H1 (cell line): Measurements from ENCODE around the gene PSMB11. TPM values are rescaled to one million over a fixed set of nuclear protein-coding genes. Genes with fewer than 3 reads are reported as not detected.

Experiments used
- CTCF ChIA-PET: fragments of 300-600 bp; sonication (Branson Sonifier 250); formaldehyde crosslinking; loops from one replicate; lab custom pipeline; 2021; ENCODE audit not compliant: partially characterized antibody; lab: Charles Lee
- POLR2A ChIA-PET: fragments of 300-600 bp; sonication (Branson Sonifier 250); formaldehyde crosslinking; loops from one replicate; lab custom pipeline; 2021; ENCODE audit warnings: inconsistent platforms; ENCODE audit not compliant: partially characterized antibody; lab: Charles Lee
- DNase-seq, 2 experiments: peaks; one replicate each; pipeline versions ENCODE4 v3.0.0 to v3.0.0-alpha.2; 2010 to 2022; ENCODE audit warnings: low spot score in 2 of 2, low read depth in 1 of 2, mixed read lengths in 1 of 2
- FAIRE-seq: peaks from 2 replicates; lab custom pipeline; 2011; peaks lifted over from hg19 to GRCh38; lab: Jason Lieb, UNC
- H2AFZ ChIP-seq: 2 replicates; pipeline ENCODE4 v1.8.1; 2012; ENCODE audit warnings: low read length, inconsistent platforms
- H2AK5ac ChIP-seq: 2 replicates; pipeline ENCODE4 v1.6.1; 2013; ENCODE audit warnings: low read depth, low read length
- H2BK120ac ChIP-seq: replicated peaks from 2 replicates; pipeline ENCODE3; 2013; ENCODE audit warnings: low read depth, low read length, inconsistent platforms
- H2BK12ac ChIP-seq: 2 replicates; pipeline ENCODE4 v1.6.1; 2013; ENCODE audit warnings: low read depth, low read length
- H2BK15ac ChIP-seq: 2 replicates; pipeline ENCODE4 v1.6.1; 2013; ENCODE audit warnings: low read length
- H2BK20ac ChIP-seq: 2 replicates; pipeline ENCODE4 v1.6.1; 2013; ENCODE audit warnings: low read length
- H2BK5ac ChIP-seq: 2 replicates; pipeline ENCODE4 v1.6.1; 2013; ENCODE audit warnings: low read depth, low read length
- H3K14ac ChIP-seq: 2 replicates; pipeline ENCODE4 v1.6.1; 2013; ENCODE audit warnings: inconsistent platforms; ENCODE audit not compliant: insufficient read length
- H3K18ac ChIP-seq: 2 replicates; pipeline ENCODE4 v1.6.1; 2013; ENCODE audit warnings: low read length; ENCODE audit errors: extremely low read depth
- H3K23ac ChIP-seq: 2 replicates; pipeline ENCODE4 v1.6.1; 2013; ENCODE audit warnings: inconsistent platforms; ENCODE audit not compliant: insufficient read length
- H3K23me2 ChIP-seq: 2 replicates; pipeline ENCODE4 v1.6.1; 2013; ENCODE audit warnings: low read depth, low read length
- H3K27ac ChIP-seq: 2 replicates; pipeline ENCODE4 v1.6.1; 2011; ENCODE audit warnings: low read depth, low read length, inconsistent platforms
- H3K27me3 ChIP-seq, 4 experiments: replicated peaks in 1 of 4; 1 replicate in 1 of 4; 2 replicates in 3 of 4; pipeline versions ENCODE4 v1.6.1 to v1.8.1; 2011 to 2013; ENCODE audit warnings: low read length in 3 of 4, mild to moderate bottlenecking in 3 of 4, inconsistent platforms in 2 of 4, mixed read lengths in 2 of 4, moderate library complexity in 1 of 4; ENCODE audit not compliant: control insufficient read depth in 3 of 4, insufficient read depth in 3 of 4; ENCODE audit errors: extremely low read depth in 1 of 4
- H3K36me3 ChIP-seq, 4 experiments: 2 replicates each; pipeline versions ENCODE4 v1.6.1 to v1.8.1; 2011 to 2013; ENCODE audit warnings: mild to moderate bottlenecking in 4 of 4, low read length in 3 of 4, moderate library complexity in 2 of 4, control low read depth in 1 of 4, inconsistent platforms in 1 of 4; ENCODE audit not compliant: insufficient read depth in 4 of 4, control insufficient read depth in 2 of 4
- H3K4ac ChIP-seq: replicated peaks from 2 replicates; pipeline ENCODE3; 2013; ENCODE audit warnings: low read length, low read depth, mixed read lengths, inconsistent platforms; ENCODE audit not compliant: insufficient read length
- H3K4me1 ChIP-seq, 4 experiments: replicated peaks in 1 of 4; 1 replicate in 1 of 4; 2 replicates in 3 of 4; pipeline versions ENCODE4 v1.6.1 to v1.8.1; 2011 to 2013; ENCODE audit warnings: low read length in 3 of 4, inconsistent platforms in 2 of 4, mixed read lengths in 1 of 4; ENCODE audit not compliant: insufficient read depth in 4 of 4, control insufficient read depth in 3 of 4
- H3K4me2 ChIP-seq, 2 experiments: 2 replicates each; pipeline versions ENCODE4 v1.6.1 to v1.8.1; 2011 to 2013; ENCODE audit warnings: low read depth in 2 of 2, low read length in 2 of 2, control low read depth in 1 of 2, inconsistent platforms in 1 of 2, mild to moderate bottlenecking in 1 of 2; ENCODE audit not compliant: insufficient read depth in 1 of 2
- H3K4me3 ChIP-seq, 4 experiments: fragments of 200-600, 300-600 bp in 1 of 4; sonication (generic), shearing (Covaris generic), sonication (Bioruptor Twin) in 1 of 4; 2 replicates each; pipeline versions ENCODE4 v1.5.1 to v1.8.1; 2011 to 2016; ENCODE audit warnings: low read length in 4 of 4, low read depth in 3 of 4, control low read depth in 2 of 4, inconsistent platforms in 2 of 4, mild to moderate bottlenecking in 2 of 4, mixed read lengths in 1 of 4, moderate library complexity in 1 of 4; ENCODE audit not compliant: insufficient read depth in 2 of 4; ENCODE audit errors: extremely low read depth in 1 of 4
- H3K56ac ChIP-seq: replicated peaks from 2 replicates; pipeline ENCODE3; 2013; ENCODE audit warnings: low read depth, mild to moderate bottlenecking, mixed read lengths, low read length, inconsistent platforms; ENCODE audit not compliant: insufficient read length
- H3K79me1 ChIP-seq: 2 replicates; pipeline ENCODE4 v1.6.1; 2013; ENCODE audit warnings: low read depth, low read length, control low read depth
- H3K79me2 ChIP-seq, 2 experiments: 2 replicates each; pipeline versions ENCODE4 v1.6.1 to v1.8.1; 2012 to 2013; ENCODE audit warnings: low read length in 2 of 2, mild to moderate bottlenecking in 2 of 2, inconsistent platforms in 1 of 2; ENCODE audit not compliant: insufficient read depth in 2 of 2, control insufficient read depth in 1 of 2
- H3K9ac ChIP-seq, 4 experiments: replicated peaks in 1 of 4; 1 replicate in 1 of 4; 2 replicates in 3 of 4; pipeline versions ENCODE4 v1.6.1 to v1.8.1; 2011 to 2013; ENCODE audit warnings: low read depth in 3 of 4, low read length in 3 of 4, control low read depth in 2 of 4, mild to moderate bottlenecking in 2 of 4, moderate library complexity in 2 of 4, inconsistent platforms in 1 of 4; ENCODE audit errors: extremely low read depth in 1 of 4
- H3K9me3 ChIP-seq, 2 experiments: 2 replicates each; pipeline versions ENCODE4 v1.6.1 to v1.8.1; 2012 to 2013; ENCODE audit warnings: mild to moderate bottlenecking in 2 of 2, moderate library complexity in 2 of 2, control low read depth in 1 of 2, inconsistent platforms in 1 of 2, low read depth in 1 of 2, low read length in 1 of 2, mixed read lengths in 1 of 2; ENCODE audit not compliant: insufficient read depth in 2 of 2
- H4K20me1 ChIP-seq, 2 experiments: replicated peaks in 1 of 2; 2 replicates each; pipeline versions ENCODE3 to v1.8.1; 2011 to 2013; ENCODE audit warnings: inconsistent platforms in 2 of 2, low read length in 2 of 2, mild to moderate bottlenecking in 1 of 2; ENCODE audit not compliant: insufficient read depth in 2 of 2, control insufficient read depth in 1 of 2
- H4K5ac ChIP-seq: 2 replicates; pipeline ENCODE4 v1.6.1; 2013; ENCODE audit warnings: low read length, low read depth, mixed read lengths, inconsistent platforms; ENCODE audit not compliant: insufficient read length
- H4K8ac ChIP-seq: 2 replicates; pipeline ENCODE4 v1.8.0; 2013; ENCODE audit warnings: mild to moderate bottlenecking, moderate library complexity, low read length, inconsistent platforms; ENCODE audit not compliant: insufficient read depth; ENCODE audit errors: extremely low read depth
- H4K91ac ChIP-seq: replicated peaks from 2 replicates; pipeline ENCODE3; 2013; ENCODE audit warnings: low read length, mixed read lengths, inconsistent platforms; ENCODE audit not compliant: insufficient read length
- ATF2 ChIP-seq: IDR thresholded peaks from 2 replicates; pipeline ENCODE4 v1.6.1; 2012; ENCODE audit warnings: low read length, inconsistent platforms
- ATF3 ChIP-seq: IDR thresholded peaks from 2 replicates; pipeline ENCODE4 v1.6.1; 2011; ENCODE audit warnings: low read depth, mild to moderate bottlenecking, low read length; ENCODE audit not compliant: insufficient read depth
- BRCA1 ChIP-seq: IDR thresholded peaks from 2 replicates; pipeline ENCODE4 v1.6.1; 2012; ENCODE audit warnings: low read depth, low read length, improper control_type of control experiment
- KDM1A ChIP-seq: fragments of 200-600, 300-600 bp; sonication (generic); IDR thresholded peaks from 2 replicates; pipeline ENCODE4 v1.7.1; 2016; ENCODE audit warnings: mild to moderate bottlenecking, low read length, borderline replicate concordance
- NRF1 ChIP-seq: IDR thresholded peaks from 2 replicates; pipeline ENCODE4 v1.6.1; 2011; ENCODE audit warnings: mild to moderate bottlenecking, low read depth, low read length, improper control_type of control experiment
- RBBP5 ChIP-seq: IDR thresholded peaks from 2 replicates; pipeline ENCODE4 v1.7.1; 2012; ENCODE audit warnings: low read depth, mild to moderate bottlenecking, inconsistent platforms, low read length, moderate library complexity, borderline replicate concordance
- TAF7 ChIP-seq: optimal IDR thresholded peaks from 2 replicates; pipeline ENCODE3; 2011; ENCODE audit warnings: low read depth, mild to moderate bottlenecking, inconsistent platforms, low read length, moderate library complexity, borderline replicate concordance
- TCF12 ChIP-seq: IDR thresholded peaks from 2 replicates; pipeline ENCODE4 v1.6.1; 2011; ENCODE audit warnings: low read depth, mild to moderate bottlenecking, low read length
- YY1 ChIP-seq: IDR thresholded peaks from 2 replicates; pipeline ENCODE4 v1.6.1; 2011; ENCODE audit warnings: low read depth, mild to moderate bottlenecking, low read length
- WGBS, 2 experiments: shearing (Covaris generic) in 1 of 2; methylation state at CpG; one replicate each; pipeline versions ENCODE4 v1.1.6 to v1.1.7; 2013 to 2015; ENCODE audit warnings: low lambda C conversion rate in 2 of 2, mixed read lengths in 2 of 2, inconsistent platforms in 1 of 2, low coverage in 1 of 2, missing lambda C conversion rate in 1 of 2; ENCODE audit not compliant: insufficient replicate concordance in 2 of 2, insufficient coverage in 1 of 2, insufficient read length in 1 of 2; ENCODE audit errors: extremely low coverage in 1 of 2, missing lambda C conversion rate in 1 of 2; 5-methylcytosine and 5-hydroxymethylcytosine counted together
- polyA plus RNA-seq, 7 experiments: library from polyadenylated mRNA; depleted of rRNA in 3 of 7; stranded (reverse) in 5 of 7; unstranded in 2 of 7; fragments of >200 nt in 5 of 7; fragments of 200-250 nt in 2 of 7; gene quantifications; 1 replicate in 5 of 7; 2 replicates in 1 of 7; 4 replicates in 1 of 7; pipeline versions ENCODE4 v1.2.1 to v1.2.3, GENCODE V29; 2011 to 2013; ENCODE audit warnings: missing spikeins in 2 of 7, mixed read lengths in 2 of 7
- total RNA-seq: library from RNA; stranded (reverse); fragmentation: NEBNext Ultra II Directional; extraction: Animal tissue kit (Norgen Biotek cat#: 25700); gene quantifications from 2 replicates; pipeline ENCODE4 v1.2.1, GENCODE V29; 2021

Gene PSMB11
- total and polyA plus RNA-seq, 2 of the 8 experiments (the other 6 are each of a cell fraction or from before 2014, with no cell fraction given) = not detected

- Histone ChIP-seq H2BK20ac (no peak overlapping the region), H3K27ac (peak overlapping the region; percentile 86), H3K79me1 (peaks cover 5% of the 10 kb centered on the region), H3K9ac (peak overlapping the region; percentile 59 to 97 (median 90)), H2AK5ac (no peak overlapping the region; the same call in 1 of the 2 replicates), H3K9me3 (no peaks in the 10 kb centered on the region), H3K79me2 (peaks cover 25 to 52% of the 10 kb centered on the region in 2 experiments), H3K36me3 (peaks cover 17 to 55% (median 38%) of the 10 kb centered on the region in 4 experiments), H4K91ac (no peak overlapping the region), H3K18ac (peak overlapping the region; percentile 99), H2BK15ac (no peak overlapping the region), H4K20me1 (peaks cover 14 to 16% of the 10 kb centered on the region in 2 experiments), H3K56ac (peak overlapping the region; percentile 48), H2BK5ac (peak overlapping the region; percentile 86), H3K27me3 (no peaks in the 10 kb centered on the region), H3K14ac (no peak overlapping the region), H2BK120ac (no peak overlapping the region), H3K4me3 (peak overlapping the region; percentile 76 to 98 (median 89)), H4K5ac (peak overlapping the region; percentile 55), H3K4me2 (peak overlapping the region; percentile 92 to 99), H4K8ac (peak overlapping the region; percentile 30; the same call in 1 of the 2 replicates), H3K4me1 (peaks cover 5 to 25% (median 15%) of the 10 kb centered on the region in 4 experiments; a peak in 6 of 7 replicates), H3K4ac (peak overlapping the region; percentile 35), H3K23me2 (peaks cover 14% of the 10 kb centered on the region), H2BK12ac (no peak overlapping the region; the same call in 1 of the 2 replicates), H3K23ac (no peak overlapping the region), H2AFZ (no peak overlapping the region)
- ChIA-PET CTCF (interaction anchor here (0.6 to 3.0 kb wide), 16 partner anchors 9 to 1038 kb away, joined by 3 to 15 read pairs (median 3); partner anchors contain the start of gene CDH24), POLR2A (interaction anchor here (0.7 to 4.0 kb wide), 31 partner anchors 8 to 235 kb away, joined by 3 to 37 read pairs (median 5); partner anchors contain the start of genes ACIN1, AJUBA, BCL2L2 and C14orf119)
- FAIRE-seq (no peak), DNase-seq (peak; percentile 82 to 83)
- 5 to 100% methylated on average over 1 to 14 of the region's 14 CpGs for WGBS, 2 experiments
- peak; percentile 96 for TF ChIP-seq YY1
- peak; percentile 80 for TF ChIP-seq TAF7
- peak; percentile 72; the same call in 1 of the 2 replicates for TF ChIP-seq ATF2
- TF ChIP-seq KDM1A = peak; percentile 68
- no peak for TF ChIP-seq BRCA1
- peak; percentile 83; the same call in 1 of the 2 replicates for TF ChIP-seq RBBP5
- TF ChIP-seq TCF12 = 0 out of 2 replicates have a peak, but pooled peaks have one; percentile 20
- no peak for TF ChIP-seq ATF3
- no peak for TF ChIP-seq NRF1
Observed at GRCh38 chr14:23071244-23071920, 29.4 kb downstream of the PSMB11 start.
